Caco-2 (cell line): ENCODE measurements around the gene CCL8. TPM values are rescaled to one million over a fixed set of nuclear protein-coding genes. Genes with fewer than 3 reads are reported as not detected.

Experiments used
- BruUV-seq: library from RNA; stranded (reverse); fragments of 400-500 nt; replicated peaks from 2 replicates; lab custom pipeline; 2021; lab: Mats Ljungman, UMichigan
- CTCF ChIA-PET: fragments of 300-600 bp; sonication (Branson Sonifier 250); formaldehyde crosslinking; loops from one replicate; lab custom pipeline; 2022; ENCODE audit warnings: antibody characterized with exemption; lab: Charles Lee
- POLR2A ChIA-PET: fragments of 300-600 bp; sonication (Branson Sonifier 250); formaldehyde crosslinking; loops from one replicate; lab custom pipeline; 2022; ENCODE audit warnings: antibody characterized with exemption; lab: Charles Lee
- DNase-seq, 2 experiments: peaks; one replicate each; pipeline versions ENCODE4 v3.0.0 to v3.0.0-alpha.2; 2020 to 2022
- H3K27me3 ChIP-seq: replicated peaks from 2 replicates; pipeline ENCODE4 v1.6.0; 2011; ENCODE audit warnings: low read length; ENCODE audit not compliant: control insufficient read depth, insufficient read depth
- H3K36me3 ChIP-seq: 2 replicates; pipeline ENCODE4 v1.5.1; 2011; ENCODE audit warnings: low read length; ENCODE audit not compliant: control insufficient read depth, insufficient read depth
- H3K4me1 ChIP-seq: fragments of 250-450 bp; sonication (Bioruptor Pico); 2 replicates; pipeline ENCODE4 v1.5.1; 2020; ENCODE audit warnings: mild to moderate bottlenecking
- H3K4me3 ChIP-seq: 2 replicates; pipeline ENCODE4 v1.5.1; 2011; ENCODE audit warnings: low read depth, mild to moderate bottlenecking, control low read depth, low read length
- H3K9me3 ChIP-seq: fragments of 250-450 bp; sonication (Bioruptor Pico); 2 replicates; pipeline ENCODE4 v1.5.1; 2020; ENCODE audit warnings: mild to moderate bottlenecking, moderate library complexity
- H3K27ac Mint-ChIP-seq: one replicate; pipeline ENCODE4 v1.8.0; 2022; ENCODE audit warnings: mixed read lengths; ENCODE audit not compliant: unreplicated experiment
- H3K27me3 Mint-ChIP-seq: one replicate; pipeline ENCODE4 v1.8.0; 2022; ENCODE audit warnings: mixed read lengths; ENCODE audit not compliant: insufficient read depth, unreplicated experiment
- H3K36me3 Mint-ChIP-seq: one replicate; pipeline ENCODE4 v1.8.0; 2022; ENCODE audit warnings: mild to moderate bottlenecking, mixed read lengths; ENCODE audit not compliant: insufficient read depth, unreplicated experiment
- H3K4me1 Mint-ChIP-seq: one replicate; pipeline ENCODE4 v1.8.0; 2022; ENCODE audit warnings: low read depth, mixed read lengths; ENCODE audit not compliant: unreplicated experiment
- H3K4me3 Mint-ChIP-seq: one replicate; pipeline ENCODE4 v1.8.0; 2022; ENCODE audit warnings: mild to moderate bottlenecking, moderate library complexity, mixed read lengths; ENCODE audit not compliant: unreplicated experiment
- H3K9me3 Mint-ChIP-seq: one replicate; pipeline ENCODE4 v1.8.0; 2022; ENCODE audit warnings: mixed read lengths; ENCODE audit not compliant: unreplicated experiment
- CTCF ChIP-seq, 2 experiments: fragments of 200-600 bp in 1 of 2; IDR thresholded peaks; 1 replicate in 1 of 2; 2 replicates in 1 of 2; pipeline versions ENCODE4 v1.5.1 to v1.8.0; 2011 to 2022; ENCODE audit warnings: antibody characterized with exemption in 1 of 2, control low read depth in 1 of 2, inconsistent platforms in 1 of 2, low read depth in 1 of 2, low read length in 1 of 2, mild to moderate bottlenecking in 1 of 2, moderate library complexity in 1 of 2; ENCODE audit not compliant: insufficient read depth in 1 of 2, severe bottlenecking in 1 of 2, unreplicated experiment in 1 of 2
- intact Hi-C: fragments of 100-400 bp; cut with micrococcal nuclease; formaldehyde crosslinking; loops from one replicate; pipeline ENCODE4 v1.10.0; 2022; ENCODE audit not compliant: unreplicated experiment
- total RNA-seq: library from RNA; stranded (reverse); gene quantifications from 2 replicates; pipeline ENCODE4 v1.2.3, GENCODE V29; 2022

The CCL8 gene
- total RNA-seq, 1 experiment from 2014 or later: not detected

- H3K9me3 ChIP-seq: no peaks in the 10 kb centered on the region
- Mint-ChIP-seq H3K4me3 (no peak overlapping the region), H3K9me3 (peaks cover 6% of the 10 kb centered on the region), H3K27me3 (peaks cover 10% of the 10 kb centered on the region), H3K27ac (no peak overlapping the region), H3K4me1 (no peaks in the 10 kb centered on the region), H3K36me3 (no peaks in the 10 kb centered on the region)
- no TSS peak for BruUV-seq
- H3K4me3 ChIP-seq: no peak overlapping the region
- ChIA-PET POLR2A (no interaction called here), CTCF (no interaction called here)
- intact Hi-C loops: no loop called here
- no peak for TF ChIP-seq CTCF (IDR thresholded peaks at IDR 0.05; ENCODE audit: insufficient read depth in 1 of 2, low read depth in 1 of 2, low read length in 1 of 2, severe bottlenecking in 1 of 2, unreplicated experiment in 1 of 2)
- H3K36me3 ChIP-seq: no peaks in the 10 kb centered on the region
- DNase-seq: no peak
- H3K4me1 ChIP-seq: no peaks in the 10 kb centered on the region
- H3K27me3 ChIP-seq: no peaks in the 10 kb centered on the region
These were observed 18.5 kb downstream of the CCL8 start for GRCh38 chr17:34337701-34338100.

GRCh38 chr17:34339138-34339770 lies 20.0 kb downstream of the CCL8 start:
- no peaks in the 10 kb centered on the region for H3K4me1 Mint-ChIP-seq
- Histone ChIP-seq H3K4me3 (no peak overlapping the region), H3K4me1 (peaks cover 5% of the 10 kb centered on the region; the same call in 1 of the 2 replicates), H3K9me3 (no peaks in the 10 kb centered on the region), H3K27me3 (no peaks in the 10 kb centered on the region), H3K36me3 (no peaks in the 10 kb centered on the region)
- DNase-seq: no peak
- H3K9me3 Mint-ChIP-seq: peaks cover 6% of the 10 kb centered on the region
- peaks cover 10% of the 10 kb centered on the region for H3K27me3 Mint-ChIP-seq
- intact Hi-C loops: no loop called here
- no peak for TF ChIP-seq CTCF (IDR thresholded peaks at IDR 0.05; ENCODE audit: insufficient read depth in 1 of 2, low read depth in 1 of 2, low read length in 1 of 2, severe bottlenecking in 1 of 2, unreplicated experiment in 1 of 2)
- BruUV-seq: no TSS peak
- ChIA-PET CTCF (no interaction called here), POLR2A (no interaction called here)
- no peak overlapping the region for H3K27ac Mint-ChIP-seq
- H3K4me3 Mint-ChIP-seq: no peak overlapping the region
- H3K36me3 Mint-ChIP-seq: no peaks in the 10 kb centered on the region

GRCh38 chr17:34341916-34342315 lies 22.7 kb downstream of the CCL8 start:
- no peaks in the 10 kb centered on the region for H3K36me3 Mint-ChIP-seq
- H3K27ac Mint-ChIP-seq: no peak overlapping the region
- BruUV-seq: no TSS peak
- H3K4me3 Mint-ChIP-seq: no peak overlapping the region
- no peaks in the 10 kb centered on the region for H3K4me1 Mint-ChIP-seq
- no peak for DNase-seq
- no peaks in the 10 kb centered on the region for H3K9me3 ChIP-seq
- H3K4me3 ChIP-seq: no peak overlapping the region
- no peak for TF ChIP-seq CTCF (IDR thresholded peaks at IDR 0.05; ENCODE audit: insufficient read depth in 1 of 2, low read depth in 1 of 2, low read length in 1 of 2, severe bottlenecking in 1 of 2, unreplicated experiment in 1 of 2)
- intact Hi-C loops: no loop called here
- H3K27me3 ChIP-seq: no peaks in the 10 kb centered on the region
- peaks cover 5% of the 10 kb centered on the region; the same call in 1 of the 2 replicates for H3K4me1 ChIP-seq
- CTCF ChIA-PET: no interaction called here
- POLR2A ChIA-PET: no interaction called here
- H3K36me3 ChIP-seq: no peaks in the 10 kb centered on the region
- peaks cover 6% of the 10 kb centered on the region for H3K9me3 Mint-ChIP-seq
- H3K27me3 Mint-ChIP-seq: peaks cover 14% of the 10 kb centered on the region
